ENCODE data around the gene GCNA.
A peak's percentile ranks its signal among the peaks of the same experiment; 100 is the strongest.
"Not testable (repeated sequence)": the region's sequence is repeated elsewhere in the genome, so short reads cannot be mapped to it uniquely, and the experiment has no call there.

The GCNA gene

DNA sequence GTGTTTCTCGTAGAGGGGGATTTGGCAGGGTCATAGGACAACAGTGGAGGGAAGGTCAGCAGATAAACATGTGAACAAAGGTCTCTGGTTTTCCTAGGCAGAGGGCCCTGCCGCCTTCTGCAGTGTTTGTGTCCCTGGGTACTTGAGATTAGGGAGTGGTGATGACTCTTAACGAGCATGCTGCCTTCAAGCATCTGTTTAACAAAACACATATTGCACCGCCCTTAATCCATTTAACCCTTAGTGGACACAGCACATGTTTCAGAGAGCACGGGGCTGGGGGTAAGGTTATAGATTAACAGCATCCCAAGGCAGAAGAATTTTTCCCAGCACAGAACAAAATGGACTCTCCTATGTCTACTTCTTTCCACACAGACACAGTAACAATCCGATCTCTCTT lies 66.2 kb downstream of the GCNA start:
- not testable (repeated sequence) for DNase-seq

DNA sequence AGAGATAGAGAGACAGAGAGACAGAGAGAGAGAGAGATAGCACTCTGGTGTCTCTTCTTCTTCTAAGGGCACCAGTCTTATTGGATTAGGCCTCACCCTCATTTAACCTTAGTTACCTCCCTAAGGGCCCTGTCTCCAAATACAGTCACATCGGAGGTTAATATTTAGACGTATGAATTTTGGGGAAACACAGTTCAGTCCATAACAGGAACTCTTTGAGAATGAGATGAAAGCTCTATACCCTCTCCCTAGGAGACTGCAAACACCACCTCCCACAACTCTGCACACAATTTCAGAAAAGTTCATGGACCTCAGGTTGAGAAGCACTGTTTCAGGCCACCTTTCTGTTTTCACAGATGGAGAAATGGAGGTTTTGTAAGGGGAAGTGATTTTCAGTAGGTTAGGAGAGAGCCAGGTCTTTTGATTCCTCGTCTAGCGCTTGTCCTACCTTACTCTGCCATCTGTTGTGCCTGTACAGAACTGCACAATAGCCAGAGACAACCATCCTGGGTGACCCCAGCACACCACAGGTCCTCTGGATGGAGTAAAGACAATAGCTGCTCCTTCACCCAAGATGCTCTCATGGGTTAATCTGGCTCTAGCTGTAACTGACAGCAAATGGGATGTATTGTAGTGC lies 72.2 kb downstream of the GCNA start:
- DNase-seq = peak in 1 of 3 experiments; percentile 43

DNA sequence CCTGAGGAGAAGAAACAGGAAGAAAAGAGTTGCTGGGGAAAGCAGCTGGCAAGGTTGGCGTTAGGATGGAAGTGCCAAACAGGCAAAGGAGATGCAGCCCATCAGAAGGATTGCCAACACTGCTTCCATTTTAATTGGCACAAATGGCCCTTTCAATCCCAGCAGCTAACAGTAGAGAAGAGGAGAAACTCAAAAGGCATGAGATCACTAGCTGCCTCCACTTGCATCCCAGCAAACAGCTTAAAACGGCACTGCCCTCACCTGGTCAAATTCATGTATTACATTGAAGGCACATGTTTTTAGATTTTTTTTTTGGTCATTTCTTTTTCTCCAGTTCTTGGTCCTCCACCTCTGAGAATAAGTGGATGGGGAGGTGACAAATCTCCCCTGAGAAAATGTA lies 74.2 kb downstream of the GCNA start:
- DNase-seq = peak; percentile 26 to 76 (median 47)

DNA sequence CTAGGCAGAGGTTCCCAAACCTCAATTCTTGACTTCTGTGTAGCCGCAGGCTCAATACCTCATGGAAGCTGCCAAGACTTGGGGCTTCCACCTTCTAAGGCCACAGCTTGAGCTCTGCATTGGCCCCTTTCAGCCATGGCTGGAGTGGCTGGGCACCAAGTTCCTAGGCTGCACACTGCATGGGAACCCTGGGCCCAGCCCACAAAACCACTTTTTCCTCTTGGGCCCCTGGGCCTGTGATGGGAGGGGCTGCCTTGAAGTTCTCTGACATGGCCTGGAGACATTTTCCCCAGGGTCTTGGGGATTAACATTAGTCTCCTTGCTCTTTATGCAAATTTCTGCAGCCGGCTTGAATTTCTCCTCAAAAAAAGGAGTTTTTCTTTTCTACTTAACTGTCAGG lies 75.1 kb downstream of the GCNA start:
- DNase-seq = no peak

DNA sequence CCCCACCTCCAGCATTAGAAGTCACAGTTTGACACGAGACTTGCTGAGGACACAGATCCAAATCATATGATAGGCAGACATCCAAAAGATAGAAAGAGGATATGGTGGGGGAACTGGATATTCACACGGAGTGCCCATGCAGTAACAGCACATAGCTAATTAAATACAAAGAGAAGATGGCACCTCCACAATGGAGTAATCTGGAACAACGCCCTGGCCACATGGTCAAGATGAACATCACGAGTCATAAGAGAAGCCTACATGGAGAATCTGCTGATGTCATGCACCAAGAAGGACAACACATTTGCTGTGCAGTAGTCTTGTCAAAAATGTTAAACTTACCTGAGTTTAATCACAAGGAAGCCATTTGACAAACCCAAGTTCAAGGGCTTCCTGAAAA lies 79.0 kb downstream of the GCNA start:
- DNase-seq = no peak

DNA sequence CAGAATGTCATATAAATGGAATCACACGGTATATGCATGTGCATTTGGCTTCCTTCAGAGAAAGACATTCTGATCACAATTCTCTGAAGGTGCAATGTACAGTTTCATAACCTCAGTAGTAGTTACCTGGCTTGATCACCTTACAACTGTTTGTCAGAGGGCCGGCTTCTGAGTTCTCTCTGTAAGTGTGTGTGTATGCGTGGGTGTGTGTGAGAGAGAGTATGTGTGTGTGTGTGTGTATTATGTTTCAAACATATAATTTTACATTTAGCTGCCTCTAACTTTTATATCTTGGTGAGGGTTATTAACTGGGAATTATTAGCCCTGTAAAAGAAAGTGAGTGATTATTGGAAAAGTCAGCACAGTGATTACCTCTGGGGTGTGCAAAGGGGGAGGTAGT lies 81.1 kb downstream of the GCNA start:
- DNase-seq = no peak

DNA sequence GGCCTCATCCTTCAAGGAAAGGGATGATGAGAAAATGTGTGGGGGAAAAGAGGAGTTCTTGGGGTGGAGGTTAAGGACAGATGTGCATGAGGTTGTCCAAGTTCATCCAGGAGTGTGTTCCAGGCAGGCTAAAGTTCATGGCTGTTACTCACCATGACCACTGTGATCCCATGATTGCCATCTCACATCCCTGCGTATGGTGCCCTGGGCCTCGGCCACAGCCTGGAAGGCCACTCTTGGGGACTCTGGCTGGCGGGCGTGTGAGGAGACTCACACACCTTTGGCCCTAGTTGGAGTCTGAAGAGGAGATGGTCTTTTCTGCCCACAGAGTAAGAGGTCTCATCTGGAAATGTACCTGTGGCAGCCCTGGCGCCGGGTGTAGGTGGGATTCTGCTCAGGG lies 81.7 kb downstream of the GCNA start:
- no peak for DNase-seq

DNA sequence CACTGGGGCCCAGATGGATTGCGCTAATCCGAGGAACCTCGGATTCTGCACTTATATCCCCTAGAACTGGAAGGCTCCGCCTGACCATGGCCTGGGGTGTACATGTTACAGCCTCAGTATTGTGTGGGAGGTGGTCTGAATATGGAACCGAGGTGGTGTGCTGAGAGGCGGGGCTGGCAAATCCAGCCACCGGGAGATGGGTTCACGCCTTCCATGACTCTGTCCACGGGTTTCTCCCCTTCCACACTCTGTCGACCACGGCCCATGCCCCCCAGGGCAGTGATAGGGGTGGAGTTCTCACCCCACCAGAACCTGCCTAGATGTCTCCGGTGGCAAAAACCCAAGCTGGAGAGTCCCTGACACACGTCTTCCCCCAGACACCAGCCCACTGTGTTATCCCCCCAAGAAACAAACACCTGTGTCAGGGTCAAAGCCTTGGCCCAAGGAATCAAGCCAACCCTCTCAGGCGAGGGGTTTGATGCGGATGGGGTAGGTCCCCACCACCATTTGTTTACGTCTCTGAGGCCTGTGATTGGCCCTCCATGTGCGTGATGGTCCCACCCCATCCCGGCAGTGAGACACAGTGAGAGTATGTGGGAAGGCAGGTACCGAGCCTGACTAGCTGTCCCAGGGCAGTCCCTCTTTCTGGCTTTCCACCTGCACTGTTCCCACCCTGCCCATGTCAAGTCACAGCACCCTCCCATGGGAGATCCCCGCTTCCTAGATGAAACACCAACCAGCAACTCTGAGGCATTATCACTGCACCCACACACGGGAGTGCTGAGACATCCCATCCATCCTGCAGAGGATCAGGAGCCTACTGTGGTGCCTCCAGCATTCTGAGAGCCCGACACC lies 82.6 kb downstream of the GCNA start:
- DNase-seq = no peak

DNA sequence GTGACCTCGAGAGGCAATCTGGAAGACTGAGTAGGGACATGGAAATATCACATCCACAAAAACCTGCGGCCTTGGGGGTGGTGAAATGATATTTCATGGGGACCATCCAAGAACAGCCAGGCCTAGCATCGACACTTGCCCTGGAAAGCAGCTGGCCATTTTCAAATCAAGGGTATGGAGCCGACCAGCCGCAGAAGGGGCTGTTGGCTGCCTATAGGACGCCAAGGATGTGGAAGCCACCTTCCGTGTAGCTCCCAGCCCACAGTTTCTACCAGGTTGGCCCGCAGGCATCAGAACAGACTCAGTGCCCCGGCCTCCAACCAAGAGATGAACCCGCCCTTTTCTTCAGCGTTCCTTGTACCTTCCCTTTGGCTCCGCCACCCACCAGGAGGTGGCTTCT lies 83.7 kb downstream of the GCNA start:
- DNase-seq = no peak

DNA sequence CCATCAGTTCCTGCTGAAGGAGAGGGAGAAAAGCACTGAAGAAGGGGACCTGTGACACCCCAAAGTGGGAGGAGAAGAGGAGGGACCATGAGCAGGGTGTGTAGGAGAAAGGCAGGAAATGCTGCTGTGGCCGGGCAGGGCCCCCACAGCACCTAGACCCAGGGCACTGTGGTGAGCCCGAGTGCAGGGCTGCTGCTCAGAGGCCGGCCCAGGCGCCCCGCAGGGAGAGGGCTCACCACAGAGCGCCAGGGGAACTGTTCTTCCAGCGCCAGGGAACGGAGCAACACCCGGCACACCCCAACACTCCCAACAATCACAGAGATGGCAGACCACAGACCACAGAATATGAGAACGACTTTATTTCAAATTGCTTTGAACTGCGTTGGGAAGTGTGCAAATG lies 84.4 kb downstream of the GCNA start:
- not testable (repeated sequence) for DNase-seq
